Fibroblast of gingiva (primary cell): ENCODE results near the gene C11orf86.
A peak's percentile ranks its signal among the peaks of the same experiment; 100 is the strongest.
"Not testable (repeated sequence)": the region's sequence is repeated elsewhere in the genome, so short reads cannot be mapped to it uniquely, and the experiment has no call there.

ENCODE experiments used
- DNase-seq: peaks from one replicate; pipeline ENCODE4 v3.0.0-alpha.2; 2011; ENCODE audit warnings: low read depth

C11orf86 gene, protein sequence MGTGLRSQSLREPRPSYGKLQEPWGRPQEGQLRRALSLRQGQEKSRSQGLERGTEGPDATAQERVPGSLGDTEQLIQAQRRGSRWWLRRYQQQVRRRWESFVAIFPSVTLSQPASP

DNA sequence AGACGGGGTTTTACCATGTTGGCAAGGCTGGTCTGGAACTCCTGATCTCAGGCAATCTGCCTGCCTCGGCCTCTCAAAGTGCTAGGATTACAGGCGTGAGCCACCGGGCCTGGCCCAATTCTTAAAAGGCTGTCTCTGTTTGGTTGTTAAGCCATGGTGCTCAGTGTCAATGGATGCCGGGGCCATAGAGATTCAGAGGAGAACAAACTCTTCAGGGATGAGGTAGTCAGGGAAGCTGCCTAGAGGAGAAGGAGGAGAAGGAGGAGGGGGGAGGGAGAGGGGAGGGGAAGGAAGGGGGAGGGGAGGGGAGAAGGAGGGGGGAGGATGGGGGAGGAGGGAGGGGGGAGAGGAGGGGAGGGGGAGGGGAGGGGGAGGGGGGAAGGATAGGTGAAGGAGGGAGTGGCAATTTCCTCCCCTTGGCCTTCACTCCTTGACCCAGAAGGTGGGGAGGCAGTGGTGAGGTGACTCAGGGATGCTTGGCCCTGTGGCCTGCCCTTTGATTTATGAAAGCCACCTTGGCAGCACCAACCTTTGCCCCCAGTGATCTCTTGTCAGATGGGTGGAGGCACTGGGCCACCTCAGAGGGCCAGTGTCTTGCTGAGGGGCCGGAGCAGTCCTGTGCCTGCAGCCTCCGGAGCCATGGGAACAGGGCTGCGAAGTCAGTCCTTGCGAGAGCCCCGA is at the start of gene C11orf86:
TSS of gene C11orf86 (plus strand) at position 581 of the 681 bp plus-strand sequence. CDS start at position 640, 59 bp downstream.
- DNase-seq: no peak

DNA sequence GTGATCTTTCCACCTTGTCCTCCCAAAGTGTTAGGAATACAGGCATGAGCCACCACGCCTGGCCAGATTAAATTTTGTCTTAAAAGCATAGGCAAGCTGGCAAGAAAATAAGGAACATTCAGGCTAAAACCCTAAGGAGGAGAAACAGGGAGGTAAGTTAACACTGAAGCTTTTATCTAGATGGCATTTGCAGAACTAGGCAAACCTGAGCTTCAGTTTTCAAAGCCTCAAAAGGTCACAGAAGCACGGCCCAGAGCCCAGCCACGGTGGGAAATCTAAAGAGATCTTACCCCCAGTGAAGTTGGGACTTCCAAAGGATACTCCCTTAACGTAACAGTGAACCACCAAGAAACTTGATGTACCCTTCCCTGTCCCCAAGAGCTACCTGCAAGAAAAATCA is 45.4 kb upstream of the C11orf86 start:
- no peak for DNase-seq

DNA sequence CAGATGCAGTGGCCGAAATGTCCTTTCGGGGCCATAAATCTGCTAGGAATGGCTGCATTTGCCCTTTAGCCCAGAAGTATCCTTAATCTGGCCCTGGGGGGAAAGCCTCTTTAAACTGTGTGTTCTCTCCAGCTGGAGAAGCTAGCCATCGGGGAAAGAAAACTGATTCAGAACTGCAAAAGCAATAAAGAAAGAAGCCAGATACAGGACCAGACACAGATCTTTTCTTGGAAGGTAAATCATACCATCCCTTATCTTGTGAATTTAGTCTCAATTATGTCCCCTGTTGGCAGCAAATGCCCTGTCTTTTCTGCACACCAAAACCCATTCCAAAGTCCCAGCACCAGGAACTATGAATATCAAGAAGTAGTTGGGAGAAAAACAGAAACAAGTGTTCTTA is 42.6 kb upstream of the C11orf86 start:
- no peak for DNase-seq

DNA sequence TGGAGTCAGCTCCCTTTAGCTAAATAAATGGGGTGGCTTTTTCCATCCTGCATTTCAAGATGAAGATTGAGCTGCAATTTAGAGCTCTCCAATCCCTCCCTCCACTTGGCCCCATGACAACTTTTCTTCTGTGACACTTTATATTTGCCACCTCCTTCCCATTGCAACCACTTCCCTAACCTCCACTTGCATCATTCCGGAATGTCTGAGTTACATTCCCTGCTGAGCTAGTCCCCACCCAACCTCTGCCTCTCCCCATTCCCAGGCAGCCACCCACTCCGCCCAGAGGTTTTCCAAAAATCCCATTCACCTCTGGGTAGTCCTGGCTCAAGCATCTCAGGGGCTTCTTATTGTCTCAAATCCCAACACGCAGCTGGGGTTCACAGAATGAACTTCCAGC is 41.6 kb upstream of the C11orf86 start:
- DNase-seq: peak; percentile 24

DNA sequence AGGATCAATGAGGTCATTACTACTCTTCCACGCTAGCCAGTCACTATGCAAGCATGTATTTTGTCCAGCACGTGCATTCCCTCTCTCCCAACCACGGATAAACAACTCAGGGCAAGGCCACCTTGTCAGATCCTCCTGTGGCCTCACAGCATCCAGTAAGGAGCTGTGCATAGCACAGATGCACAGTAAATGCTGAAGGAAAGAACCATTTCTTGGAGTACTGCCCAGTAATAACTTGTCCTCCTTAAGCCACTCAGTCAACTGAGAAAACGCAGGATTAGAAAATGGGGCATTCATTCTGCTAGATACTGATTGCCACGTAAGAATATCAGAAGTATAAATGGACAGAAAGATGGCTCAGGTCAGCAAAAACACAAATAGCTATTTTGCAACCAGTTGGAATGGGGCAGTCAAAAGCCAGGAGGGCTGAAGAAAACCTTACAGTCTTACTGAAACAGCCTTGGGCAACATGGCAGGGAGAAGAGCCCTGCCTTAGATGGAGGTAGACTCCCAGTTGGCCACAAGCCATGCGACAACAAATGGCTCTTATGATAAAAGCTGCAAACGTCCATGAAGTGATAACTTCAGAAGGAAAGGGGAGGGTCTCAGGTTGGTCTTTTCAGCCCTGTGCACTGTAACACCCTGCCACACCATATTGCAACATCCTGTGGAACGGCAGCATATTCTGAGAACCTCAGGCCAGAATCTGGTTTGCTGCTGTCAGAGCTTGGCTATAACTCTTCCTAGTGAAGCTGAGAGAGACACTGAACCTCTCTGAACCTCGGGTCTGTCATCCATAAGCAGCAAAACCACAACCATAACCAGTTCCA is 39.9 kb upstream of the C11orf86 start:
- DNase-seq: peak; percentile 80

DNA sequence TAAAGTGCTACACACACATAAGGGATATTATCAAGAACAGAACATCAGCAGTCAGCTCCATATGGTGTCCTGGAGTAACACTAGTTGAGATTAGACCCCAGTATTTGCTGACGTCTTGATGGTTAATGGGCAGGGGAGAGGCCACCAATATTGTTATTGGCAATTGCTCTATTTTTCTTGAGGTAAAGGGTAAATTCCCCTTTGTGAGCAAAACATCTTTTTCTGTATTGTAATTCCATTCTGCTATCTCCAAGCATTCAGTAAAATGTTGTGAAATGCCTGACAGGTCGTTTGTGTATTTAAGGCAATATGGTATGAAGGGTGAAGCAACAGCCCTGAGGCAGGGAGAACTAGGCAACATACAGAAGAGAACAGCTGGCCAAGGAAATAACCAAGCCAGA is 38.8 kb upstream of the C11orf86 start:
- peak; percentile 96 for DNase-seq

DNA sequence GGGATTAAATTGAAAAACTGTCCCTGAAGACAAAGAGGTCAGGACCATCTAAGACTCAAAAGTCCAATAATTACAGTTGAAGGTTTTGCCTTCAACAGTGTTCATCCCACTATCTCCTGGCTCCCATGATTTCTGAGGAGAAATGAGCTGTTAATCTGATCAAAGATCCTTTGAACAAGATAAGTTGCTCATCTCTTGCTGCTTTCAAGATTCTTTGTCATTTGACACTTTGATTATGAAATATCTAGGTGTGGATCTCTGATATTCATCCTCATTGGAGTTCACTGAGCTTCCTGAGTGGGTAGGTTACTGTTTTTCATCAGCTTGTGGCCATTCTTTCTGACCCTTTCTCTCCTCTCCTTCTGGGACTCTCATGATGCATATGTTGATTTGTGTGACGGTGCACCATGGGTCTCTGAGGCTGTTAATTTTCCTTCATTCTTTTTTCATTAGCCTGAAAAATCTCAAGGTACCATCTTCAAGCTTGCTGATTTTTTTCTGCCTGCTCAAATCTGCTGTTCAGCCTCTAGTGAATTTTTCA is 37.8 kb upstream of the C11orf86 start:
- DNase-seq: no peak

DNA sequence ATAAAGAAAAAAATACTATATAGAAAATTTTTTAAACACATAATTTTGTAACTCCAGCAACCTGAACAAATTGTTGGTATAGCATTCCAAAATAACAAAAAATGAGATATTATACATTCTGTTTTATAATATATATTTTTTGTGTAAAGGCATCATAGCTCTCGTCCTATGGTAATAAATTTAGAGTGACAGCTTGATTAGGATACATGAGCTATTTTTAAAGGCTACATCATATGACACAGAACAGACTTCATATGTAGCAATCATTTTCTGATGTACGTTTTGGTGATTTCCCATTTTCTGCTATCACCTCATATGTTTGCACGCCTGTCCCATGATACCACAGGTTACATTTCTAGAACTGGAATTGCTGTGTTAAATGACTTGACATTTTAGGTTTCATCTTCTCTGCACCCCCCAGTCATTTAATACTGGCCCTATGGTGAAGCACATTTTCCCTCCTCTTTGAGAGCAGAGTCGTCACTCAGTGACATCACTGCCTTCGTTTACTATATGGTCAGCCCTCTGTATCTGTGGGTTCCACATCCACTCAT is 36.4 kb upstream of the C11orf86 start:
- DNase-seq: no peak

DNA sequence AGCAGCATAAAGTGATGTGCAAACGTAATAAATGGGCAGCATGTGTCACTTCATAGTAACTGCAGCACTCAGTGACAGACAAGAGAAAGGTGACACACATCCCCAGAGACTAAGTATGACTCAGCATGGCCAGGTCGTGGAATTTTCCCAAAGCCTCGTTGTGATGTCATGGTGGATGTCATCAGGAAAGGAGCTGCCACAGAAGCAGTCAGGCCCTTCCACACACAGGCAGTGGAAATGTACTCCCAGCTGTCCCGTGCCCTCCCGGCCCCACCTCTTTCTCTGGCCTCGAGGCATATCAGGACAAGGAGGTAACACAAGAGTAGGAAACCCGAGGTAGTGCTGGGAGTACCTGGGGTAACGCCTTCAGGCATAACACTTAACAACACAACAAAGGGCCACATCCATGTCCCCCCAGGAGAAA is 25.0 kb upstream of the C11orf86 start:
- DNase-seq: peak; percentile 59

DNA sequence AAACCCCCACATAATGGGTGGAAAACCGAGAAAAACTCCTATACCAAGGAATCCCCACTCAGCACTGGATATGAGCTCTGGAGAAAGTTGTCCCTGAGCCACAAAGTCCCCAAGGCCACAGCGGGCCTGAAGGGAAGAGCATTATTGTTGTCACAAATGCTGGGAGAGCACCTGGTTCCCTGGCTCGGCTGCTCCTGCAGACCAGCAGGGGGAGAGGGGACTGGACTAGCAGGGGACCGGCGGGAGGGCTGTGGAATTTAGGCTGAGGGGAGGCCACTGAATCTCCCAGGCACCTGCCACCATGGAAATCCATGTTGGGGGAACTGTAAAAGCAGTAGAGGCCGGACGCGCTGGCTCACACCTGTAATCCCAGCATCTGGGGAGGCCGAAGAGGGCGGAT is 24.0 kb upstream of the C11orf86 start:
- no peak for DNase-seq

DNA sequence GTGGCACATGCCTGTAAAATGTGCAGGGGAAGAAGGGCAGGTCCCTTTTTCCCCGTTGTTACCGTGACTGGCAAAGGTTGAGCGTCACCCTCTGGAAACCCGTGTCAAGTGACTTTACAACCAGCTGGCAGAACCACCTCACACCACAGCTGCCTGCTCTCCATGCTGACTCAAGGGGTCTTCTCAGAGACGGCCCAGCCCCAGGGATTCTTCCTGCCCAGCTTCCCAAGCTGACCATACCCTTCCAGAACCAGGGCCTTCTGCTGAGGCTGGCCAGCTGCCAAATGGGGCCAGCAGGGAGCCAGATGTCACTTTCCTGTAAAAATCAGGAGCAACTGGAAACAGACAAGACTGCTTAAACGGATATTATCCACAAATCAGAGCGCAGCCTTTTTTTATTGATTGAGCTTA is 23.2 kb upstream of the C11orf86 start:
- DNase-seq: peak; percentile 39

DNA sequence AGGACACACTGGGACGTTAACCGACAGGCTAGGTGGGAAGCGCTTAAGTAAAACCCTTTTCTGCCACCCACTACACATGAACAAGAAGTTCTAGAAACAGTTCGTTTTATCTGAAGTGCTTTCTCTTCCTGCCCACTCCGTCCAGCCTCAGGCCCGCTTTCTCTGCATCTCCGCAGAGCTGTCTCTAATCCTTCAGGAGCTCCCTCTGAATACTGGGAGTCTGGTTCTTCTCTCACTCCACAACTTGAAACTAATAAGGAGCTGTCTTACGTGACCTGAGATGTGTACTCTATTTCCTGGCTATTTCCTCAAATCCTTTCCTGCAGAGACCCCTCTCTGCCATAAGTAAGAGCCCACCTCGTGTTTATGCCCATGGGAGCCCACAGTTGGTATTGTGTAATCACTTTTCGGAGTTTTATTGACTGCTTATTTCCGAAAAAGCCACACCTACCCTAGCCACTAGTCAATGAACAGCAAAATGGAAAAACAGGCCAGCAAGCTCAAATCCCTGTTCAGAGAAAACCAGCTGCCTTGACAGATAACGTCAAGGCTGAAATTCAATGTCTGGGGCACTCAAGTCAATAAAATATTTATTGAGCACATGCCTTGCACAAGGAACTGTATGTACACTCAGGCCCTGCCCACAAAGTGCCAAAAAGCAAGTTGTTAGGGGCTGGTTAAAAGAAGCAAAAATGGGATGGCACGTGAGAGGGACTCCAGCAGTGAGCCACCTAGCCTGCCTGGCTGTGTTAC is 21.8 kb upstream of the C11orf86 start:
- DNase-seq: no peak

DNA sequence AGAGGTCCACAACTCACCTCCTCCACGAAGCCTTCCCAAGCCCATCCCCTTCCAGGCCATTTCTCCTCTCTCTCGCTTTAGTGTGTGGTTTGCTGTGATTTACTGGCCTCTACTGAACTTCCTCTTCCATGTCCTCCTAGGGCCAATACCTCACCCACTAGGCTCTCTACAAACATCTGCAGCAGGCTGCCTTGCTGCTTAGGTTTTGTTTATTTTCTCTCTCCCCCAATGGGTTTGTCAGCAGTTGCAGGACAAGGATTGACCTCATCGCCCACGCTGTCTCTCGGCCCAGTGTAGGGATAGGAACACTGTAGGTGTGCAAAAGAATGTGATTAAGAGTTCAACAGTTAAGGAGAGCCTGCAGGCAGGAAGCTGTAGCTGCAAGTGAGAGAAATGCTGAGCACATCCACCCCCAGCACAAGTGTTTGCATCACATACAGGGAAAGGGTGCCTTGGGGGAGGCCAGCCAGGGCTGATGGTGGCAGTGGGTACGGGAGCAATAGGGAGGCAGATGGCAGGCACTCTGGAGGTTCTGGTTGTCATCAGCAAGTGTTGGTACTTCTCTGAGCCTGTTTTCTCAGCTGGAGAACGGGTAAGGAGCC is 18.3 kb upstream of the C11orf86 start:
- DNase-seq: peak; percentile 62

DNA sequence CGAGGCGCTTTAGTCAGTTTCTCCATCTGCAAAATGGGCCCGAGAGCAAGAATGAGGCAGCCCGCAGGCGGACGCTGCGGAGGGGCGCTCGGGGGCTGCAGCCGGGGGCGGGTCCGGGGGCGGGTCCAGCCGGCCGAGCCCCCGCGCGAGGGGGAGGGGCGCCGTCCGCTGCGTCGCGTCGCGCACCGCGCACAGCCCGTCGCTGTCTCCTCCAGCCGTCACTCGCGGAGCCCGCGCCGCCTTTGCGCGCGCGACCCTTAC is 17.2 kb upstream of the C11orf86 start:
- DNase-seq: no peak

DNA sequence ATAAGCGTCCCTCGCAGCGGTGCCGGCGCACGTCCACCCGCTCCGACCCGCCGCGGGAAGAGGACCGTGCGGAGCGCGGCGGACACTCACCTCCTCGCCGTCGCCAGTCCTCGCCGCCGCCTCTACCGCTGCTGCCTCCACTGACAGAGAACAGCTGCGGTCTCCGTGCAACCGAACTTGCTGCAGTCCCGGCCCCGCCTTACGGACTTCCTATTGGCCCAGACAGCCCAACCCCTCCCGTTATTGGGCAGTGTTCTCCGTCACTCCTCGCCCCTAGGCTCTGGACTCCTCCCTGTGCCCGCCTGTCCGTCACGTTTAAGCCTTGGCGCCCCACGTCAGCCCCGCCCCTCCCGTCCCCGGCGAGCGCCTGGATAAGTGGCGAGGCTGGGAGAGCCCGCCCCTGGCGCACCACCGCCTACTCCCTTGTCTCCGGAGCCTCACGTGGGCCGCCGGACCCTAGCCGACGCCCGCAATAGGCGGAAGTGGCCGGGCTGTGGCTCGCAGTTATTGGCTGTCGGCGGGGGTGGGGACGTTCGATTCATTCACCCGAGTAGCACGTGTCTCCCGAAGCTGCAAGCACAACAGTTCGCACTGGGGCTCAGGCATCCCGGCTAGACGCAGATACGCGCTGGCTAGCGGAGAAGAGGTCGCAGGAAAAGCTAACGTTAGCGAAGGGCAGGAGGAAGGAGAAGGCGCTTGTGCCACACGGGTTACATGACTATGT is 16.7 kb upstream of the C11orf86 start, which contains the start of gene PC:
TSS of gene PC (minus strand) at position 152 of the 724 bp plus-strand sequence. CDS start 86,224 bp downstream, outside the sequence.
- DNase-seq: peak; percentile 100

DNA sequence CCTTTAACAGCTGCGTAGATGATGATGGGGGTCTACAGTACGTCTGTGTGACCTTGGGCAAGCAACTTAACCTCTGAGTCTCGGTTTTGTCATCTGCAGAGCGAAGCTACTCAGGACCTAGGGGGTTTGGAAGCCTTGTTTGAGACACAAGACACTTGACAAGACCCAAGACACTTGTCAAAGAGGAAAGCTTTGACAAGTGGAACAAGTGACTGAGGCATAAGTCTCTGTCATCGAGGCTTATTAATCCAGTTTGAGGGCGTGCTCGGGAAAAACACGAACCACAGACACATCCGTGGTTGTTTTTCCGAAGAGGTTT is 16.2 kb upstream of the C11orf86 start:
- DNase-seq: no peak

DNA sequence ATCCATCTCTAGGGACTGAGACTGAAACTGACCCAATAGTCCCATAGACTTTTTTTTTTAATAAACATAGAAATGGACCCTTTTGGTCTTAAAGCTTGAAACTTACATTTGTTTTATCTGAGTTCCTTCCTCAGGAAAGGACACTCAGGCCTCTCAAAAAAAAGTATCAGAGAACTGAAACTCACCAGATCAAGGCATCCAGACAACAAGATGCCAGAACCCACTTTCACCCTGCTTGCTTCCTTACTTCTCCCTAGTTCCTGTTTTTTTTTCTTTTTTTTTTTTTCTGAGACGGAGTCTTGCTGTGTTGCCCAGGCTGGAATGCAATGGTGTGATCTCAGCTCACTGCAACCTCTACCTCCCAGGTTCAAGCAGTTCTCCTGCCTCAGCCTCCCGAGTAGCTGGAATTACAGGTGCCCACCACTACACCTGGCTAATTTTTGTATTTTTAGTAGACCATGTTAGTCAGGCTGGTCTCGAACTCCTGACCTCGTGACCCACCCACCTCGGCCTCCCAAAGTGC is 13.4 kb upstream of the C11orf86 start:
- DNase-seq: not testable (repeated sequence)

DNA sequence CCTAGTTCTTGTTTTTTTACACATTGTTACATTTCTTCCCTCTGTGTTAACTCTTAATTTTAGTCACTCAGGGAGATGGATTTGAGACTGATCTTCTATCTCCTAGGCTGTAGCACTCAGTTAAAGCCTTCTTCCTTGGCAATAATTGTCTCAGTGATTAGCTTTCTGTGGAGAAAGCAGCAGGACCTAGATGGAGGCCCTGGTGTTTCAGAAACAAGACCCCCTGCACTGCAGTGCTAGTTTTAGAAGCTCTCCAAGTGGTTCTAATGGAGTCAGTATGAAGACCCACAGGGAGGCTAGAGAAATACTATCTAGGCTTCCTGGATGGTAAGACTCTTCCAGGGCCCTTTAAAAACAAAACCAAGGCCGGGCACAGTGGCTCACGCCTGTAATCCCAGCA is 12.9 kb upstream of the C11orf86 start:
- DNase-seq: no peak

DNA sequence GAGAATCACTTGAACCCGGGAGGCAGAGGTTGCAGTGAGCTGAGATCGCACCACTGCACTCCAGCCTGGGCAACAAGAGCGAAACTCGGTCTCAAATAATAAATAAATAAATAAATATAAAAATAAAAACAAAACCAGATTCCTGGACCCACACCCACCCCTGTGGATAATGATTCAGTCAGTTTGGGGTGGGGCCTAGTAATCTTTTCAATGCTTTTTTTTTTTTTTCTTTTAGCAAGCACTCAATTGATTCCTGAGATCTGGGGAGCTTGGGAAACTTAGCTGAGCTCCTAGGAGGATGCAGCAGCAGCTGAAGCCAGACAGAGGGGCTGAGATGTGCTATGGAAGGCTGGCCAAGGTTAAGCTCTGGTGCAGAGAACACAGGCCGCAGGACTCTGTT is 12.3 kb upstream of the C11orf86 start:
- no peak for DNase-seq

DNA sequence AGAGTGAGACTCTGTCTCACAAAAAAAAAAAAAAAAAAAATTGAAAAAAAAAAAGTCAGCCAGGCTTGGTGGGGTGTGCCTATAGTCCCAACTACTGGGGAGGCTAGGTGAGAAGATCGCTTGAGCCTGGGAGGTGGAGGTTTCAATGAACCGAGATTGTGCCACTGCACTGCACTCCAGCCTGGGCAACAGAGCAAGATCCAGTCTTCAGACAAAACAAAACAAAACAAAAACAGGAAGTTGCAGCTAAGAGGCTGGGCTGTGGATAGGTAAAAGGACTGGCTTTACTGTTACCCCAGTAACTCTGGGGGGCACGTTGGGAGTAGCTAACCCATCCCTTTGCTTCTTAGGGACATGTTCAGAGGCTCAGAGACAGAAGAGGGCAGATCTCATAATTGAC is 10.6 kb upstream of the C11orf86 start:
- DNase-seq: no peak

DNA sequence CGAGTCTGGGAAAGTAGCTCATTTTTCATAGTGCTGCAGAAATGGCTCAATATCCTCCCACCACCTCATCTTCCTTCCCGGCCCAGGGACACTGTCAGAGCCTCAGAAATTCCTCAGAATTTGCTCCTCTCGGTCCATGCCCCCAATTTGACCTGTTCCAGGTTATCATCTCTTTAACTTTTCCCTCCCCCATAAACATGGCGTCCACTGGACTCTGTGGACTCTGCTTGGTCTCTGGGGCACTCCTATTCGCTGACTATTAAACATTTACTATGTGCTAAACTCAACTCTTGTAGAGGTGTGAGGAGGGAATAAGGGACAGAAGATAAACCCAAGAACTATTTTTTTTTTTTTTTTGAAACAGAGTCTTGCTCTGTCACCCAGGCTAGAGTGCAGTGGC is 8.8 kb upstream of the C11orf86 start:
- DNase-seq: no peak
